Measurements from ENCODE around the gene FAM169A. TPM values are rescaled to one million over a fixed set of nuclear protein-coding genes. Genes with fewer than 3 reads are reported as not detected.
"Not testable (repeated sequence)": the region's sequence is repeated elsewhere in the genome, so short reads cannot be mapped to it uniquely, and the experiment has no call there.

The FAM169A gene
- total RNA-seq, 8 experiments from 2014 or later = 0.15 to 42.6 (median 18.9) TPM

DNA sequence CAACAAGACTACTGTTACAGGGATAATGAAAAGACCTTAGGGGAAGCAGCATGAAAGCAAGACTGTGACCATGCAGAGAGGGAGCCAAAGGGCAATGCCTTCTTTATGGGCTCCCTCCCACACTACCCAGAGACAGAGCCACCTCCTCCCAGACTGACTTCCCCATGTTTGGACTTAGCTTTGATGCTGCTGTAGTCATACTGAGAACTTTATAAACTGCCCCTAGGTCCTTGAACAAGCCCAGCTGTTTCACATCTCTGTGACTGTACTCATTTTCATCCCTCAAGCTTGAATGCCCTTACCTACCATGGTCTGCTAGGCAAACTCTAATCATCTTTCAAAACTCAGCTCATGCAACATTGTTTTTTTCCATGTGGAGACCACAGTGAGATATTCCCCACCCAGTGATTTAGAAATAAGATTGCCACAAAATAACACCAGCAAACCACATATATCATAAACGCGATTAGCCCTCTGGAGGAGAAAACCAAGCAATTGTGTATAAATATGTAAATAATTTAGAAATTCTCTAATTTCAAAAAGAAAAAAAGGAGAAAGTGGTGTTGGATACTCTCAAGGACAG lies 23.4 kb upstream of the FAM169A start:
- H3K27ac ChIP-seq = no peak overlapping the region
- no peak overlapping the region for H3K4me3 ChIP-seq
- WGBS, 10 experiments = 82 to 100% (median 97%) methylated on average over 2 of the region's 2 CpGs; no CpG with 5 or more reads in 2 of the 10 experiments
- no peaks in the 10 kb centered on the region for H3K4me1 ChIP-seq (replicated peaks in 1 of 2)
- in situ Hi-C loops (cut with MboI; ENCODE audit: low pct_unique_long_range_greater_than_20kb in 2 of 9, low sequenced_read_pairs in 9 of 9, unreplicated experiment in 9 of 9) = no loop called here
- no peak for ATAC-seq (replicated peaks in 6 of 8)

DNA sequence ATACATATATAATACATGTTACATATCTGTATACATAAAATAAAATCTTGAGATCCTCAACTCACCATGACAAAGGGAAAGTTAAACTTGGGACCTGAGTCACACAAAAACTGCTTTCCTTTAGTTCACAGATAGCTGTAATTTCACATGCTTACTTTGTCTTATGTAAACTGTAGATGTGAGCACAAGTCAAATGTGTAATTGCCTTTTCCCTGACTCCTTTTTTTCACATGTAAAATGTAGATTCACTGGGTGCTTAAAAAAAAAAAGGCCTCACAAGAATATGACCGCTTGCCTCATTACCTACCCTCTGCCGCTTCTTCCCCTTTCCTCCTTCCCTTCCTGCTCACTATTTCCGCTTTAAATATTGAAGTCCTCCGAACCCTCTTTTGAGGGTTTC lies 21.9 kb upstream of the FAM169A start:
- no peak for ATAC-seq (replicated peaks in 6 of 8)
- in situ Hi-C loops (cut with MboI; ENCODE audit: low pct_unique_long_range_greater_than_20kb in 2 of 9, low sequenced_read_pairs in 9 of 9, unreplicated experiment in 9 of 9) = no loop called here
- Histone ChIP-seq H3K4me1 (replicated peaks in 1 of 2) (no peaks in the 10 kb centered on the region), H3K4me3 (no peak overlapping the region), H3K27ac (no peak overlapping the region)
- 49 to 100% (median 89%) methylated on average over 1 to 4 of the region's 4 CpGs; no CpG with 5 or more reads in 1 of the 10 experiments for WGBS, 10 experiments

DNA sequence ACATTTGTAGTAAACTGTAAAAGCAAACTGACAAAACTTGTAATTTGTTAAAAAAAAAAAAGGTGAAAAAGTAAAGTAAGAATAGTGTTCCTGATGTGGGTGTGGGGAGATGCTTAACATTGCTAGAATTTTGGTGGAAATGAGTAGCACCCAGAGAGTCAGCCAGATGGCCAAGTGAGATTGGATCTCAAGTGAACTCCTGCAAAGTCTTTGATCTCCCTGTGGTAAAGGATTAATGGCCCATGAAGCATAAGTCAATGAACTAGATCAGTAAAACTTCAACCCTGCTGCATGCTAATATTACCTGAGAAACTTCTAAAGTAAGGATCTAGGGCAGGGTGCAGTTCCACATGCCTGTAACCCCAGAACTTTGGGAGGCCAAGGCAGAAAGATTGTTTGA lies 19.0 kb upstream of the FAM169A start:
- H3K27ac ChIP-seq = no peak overlapping the region
- H3K4me3 ChIP-seq = no peak overlapping the region
- in situ Hi-C loops (cut with MboI; ENCODE audit: low pct_unique_long_range_greater_than_20kb in 2 of 9, low sequenced_read_pairs in 9 of 9, unreplicated experiment in 9 of 9) = no loop called here
- ATAC-seq (replicated peaks in 6 of 8) = no peak
- no peaks in the 10 kb centered on the region for H3K4me1 ChIP-seq (replicated peaks in 1 of 2)

DNA sequence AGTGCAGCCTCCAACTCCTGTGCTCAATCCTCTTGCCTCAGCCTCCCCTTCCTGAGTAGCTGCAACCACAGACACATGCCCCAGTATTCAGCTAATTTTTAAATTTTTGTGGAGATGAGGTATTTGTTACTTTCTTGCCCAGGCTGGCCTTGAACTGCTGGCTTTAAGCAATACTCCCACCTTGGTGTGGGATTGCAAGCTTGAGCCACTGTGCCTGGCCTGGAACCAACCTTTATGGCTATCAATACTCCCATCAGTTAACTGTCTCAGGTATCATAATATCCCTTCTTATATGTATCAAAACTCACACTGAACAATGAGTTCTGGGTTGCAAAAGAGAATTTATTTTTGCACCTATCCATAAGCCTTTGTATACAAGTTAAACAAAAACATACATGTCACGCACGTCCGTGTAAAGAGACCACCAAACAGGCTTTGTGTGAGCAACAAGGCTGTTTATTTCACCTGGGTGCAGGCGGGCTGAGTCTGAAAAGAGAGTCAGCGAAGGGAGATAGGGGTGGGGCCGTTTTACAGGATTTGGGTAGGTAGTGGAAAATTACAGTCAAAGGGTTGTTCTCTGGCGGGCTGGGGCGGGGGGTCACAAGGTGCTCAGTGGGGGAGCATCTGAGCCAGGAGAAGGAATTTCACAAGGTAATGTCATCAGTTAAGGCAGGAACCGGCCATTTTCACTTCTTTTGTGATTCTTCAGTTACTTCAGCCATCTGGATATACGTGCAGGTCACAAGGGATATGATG lies 16.4 kb upstream of the FAM169A start:
- H3K4me1 ChIP-seq (replicated peaks in 1 of 2); in situ Hi-C loops (cut with MboI; ENCODE audit: low pct_unique_long_range_greater_than_20kb in 2 of 9, low sequenced_read_pairs in 9 of 9, unreplicated experiment in 9 of 9); H3K4me3 ChIP-seq; H3K27ac ChIP-seq; ATAC-seq (replicated peaks in 6 of 8): not testable (repeated sequence)
- WGBS, 10 experiments = 53 to 100% (median 76%) methylated on average over 1 to 3 of the region's 10 CpGs; no CpG with 5 or more reads in 6 of the 10 experiments

DNA sequence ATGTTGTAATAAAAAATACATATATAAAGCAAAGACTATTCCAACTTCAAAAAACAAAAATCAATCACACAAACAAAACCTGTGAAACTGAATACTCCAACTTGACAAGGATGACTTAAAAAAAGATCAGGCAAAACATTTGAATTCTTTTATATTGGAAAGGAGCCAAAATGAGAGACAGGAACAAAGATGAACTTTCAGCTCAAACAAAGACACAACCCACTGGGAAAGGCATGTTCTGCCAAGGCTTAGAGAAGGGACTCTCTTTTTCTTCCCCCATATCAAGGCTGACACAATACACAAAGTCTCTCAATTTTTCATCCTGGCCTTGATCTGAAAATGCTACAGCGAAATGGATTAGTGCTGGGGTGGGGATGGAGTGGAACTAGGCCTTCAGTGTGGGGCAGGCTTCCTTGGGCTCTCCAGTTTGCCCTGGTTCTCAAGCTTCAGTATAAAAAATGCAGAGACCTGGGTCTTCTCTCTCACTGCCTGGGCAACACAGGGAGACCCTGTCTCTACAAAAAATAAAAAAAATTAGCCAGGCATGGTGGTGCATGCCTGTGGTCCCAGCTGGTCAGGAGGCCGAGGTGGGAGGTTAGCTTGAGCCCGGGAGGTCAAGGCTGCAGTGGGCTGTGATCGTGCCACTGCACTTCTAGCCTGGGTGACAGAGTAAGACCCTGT lies 11.6 kb upstream of the FAM169A start:
- 40 to 81% (median 63%) methylated on average over 1 to 3 of the region's 4 CpGs; no CpG with 5 or more reads in 4 of the 10 experiments for WGBS, 10 experiments
- peaks cover 0 to 6% of the 10 kb centered on the region in 2 donors for H3K4me1 ChIP-seq (replicated peaks in 1 of 2)
- in situ Hi-C loops (cut with MboI; ENCODE audit: low pct_unique_long_range_greater_than_20kb in 2 of 9, low sequenced_read_pairs in 9 of 9, unreplicated experiment in 9 of 9) = no loop called here
- ATAC-seq (replicated peaks in 6 of 8) = peak in 4 of 8 experiments; percentile 34 to 96 (median 74)
- H3K4me3 ChIP-seq = no peak overlapping the region
- no peak overlapping the region for H3K27ac ChIP-seq

DNA sequence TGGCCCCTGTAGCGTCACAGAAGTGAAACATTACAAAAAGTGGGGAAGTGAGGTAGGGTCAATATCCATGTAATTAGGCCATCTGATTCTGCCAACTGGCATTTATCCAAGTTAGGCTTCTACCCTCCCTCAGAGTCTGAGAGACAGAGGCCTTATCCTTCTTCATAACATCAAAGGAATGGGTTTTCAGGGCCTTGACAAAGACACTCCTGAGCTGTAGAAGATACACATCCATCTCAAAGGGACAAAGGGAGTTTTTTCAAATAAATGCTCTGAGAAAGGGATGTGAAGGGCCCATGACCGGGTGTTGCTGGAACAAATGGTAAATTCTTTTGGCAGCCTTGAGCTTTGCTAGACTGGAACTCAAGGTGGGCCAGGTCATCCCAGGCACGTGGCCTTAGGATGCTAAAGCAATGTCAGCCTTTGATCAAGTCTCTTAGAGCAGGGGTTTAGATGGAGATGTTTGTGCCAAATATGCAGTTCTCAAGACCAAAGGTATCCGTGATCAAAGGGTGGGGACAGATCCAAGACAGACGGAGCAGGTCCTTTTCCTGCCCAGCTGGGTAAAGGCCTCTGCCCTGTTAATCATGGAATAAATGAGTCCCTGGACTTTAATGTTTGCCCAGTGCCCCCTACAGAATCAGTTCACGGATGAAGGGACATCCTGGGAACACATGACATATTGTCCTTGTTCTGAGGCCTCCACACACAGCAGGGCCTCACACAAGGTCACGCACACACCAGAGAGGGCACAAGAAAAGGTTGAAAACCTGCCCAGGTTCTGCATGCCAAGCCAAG lies 10.0 kb upstream of the FAM169A start:
- in situ Hi-C loops (cut with MboI; ENCODE audit: low pct_unique_long_range_greater_than_20kb in 2 of 9, low sequenced_read_pairs in 9 of 9, unreplicated experiment in 9 of 9) = no loop called here
- ATAC-seq (replicated peaks in 6 of 8) = no peak
- no peak overlapping the region for H3K4me3 ChIP-seq
- H3K27ac ChIP-seq = no peak overlapping the region
- peaks cover 0 to 6% of the 10 kb centered on the region in 2 donors for H3K4me1 ChIP-seq (replicated peaks in 1 of 2)
- WGBS, 10 experiments = 29 to 100% (median 84%) methylated on average over 1 to 6 of the region's 7 CpGs; no CpG with 5 or more reads in 2 of the 10 experiments

DNA sequence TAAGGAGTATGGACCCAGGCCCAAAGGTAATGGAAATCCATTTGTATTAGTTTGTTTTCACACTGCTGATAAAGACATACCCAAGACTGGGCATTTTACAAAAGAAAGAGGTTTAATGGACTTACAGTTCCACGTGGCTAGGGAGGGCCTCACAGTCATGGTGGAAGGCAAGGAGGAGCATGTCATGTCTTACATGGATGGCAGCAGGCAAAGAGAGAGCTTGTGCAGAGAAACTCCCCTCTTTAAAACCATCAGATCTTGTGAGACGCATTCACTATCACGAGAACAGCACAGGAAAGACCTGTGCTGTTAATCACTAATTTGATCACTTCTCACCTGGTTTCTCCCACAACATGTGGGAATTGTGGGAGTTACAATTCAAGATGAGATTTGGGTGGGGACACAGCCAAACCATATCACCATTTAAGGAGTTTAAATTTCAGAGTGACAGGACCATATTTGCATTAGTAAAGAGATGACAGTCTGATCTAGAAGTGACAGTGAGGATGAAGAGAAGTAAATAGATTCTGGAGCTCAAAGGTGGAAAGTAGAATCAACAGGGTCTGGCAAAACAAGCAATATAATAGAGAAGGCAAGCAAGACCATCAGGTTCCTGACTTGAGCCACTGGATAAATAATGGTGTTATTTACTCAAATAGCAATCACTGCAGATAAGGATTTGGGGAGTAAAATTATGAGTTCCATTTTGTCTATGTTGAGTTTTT lies 7.5 kb upstream of the FAM169A start:
- Histone ChIP-seq H3K4me1 (replicated peaks in 1 of 2) (peaks cover 0 to 6% of the 10 kb centered on the region in 2 donors), H3K4me3 (no peak overlapping the region), H3K27ac (no peak overlapping the region)
- ATAC-seq (replicated peaks in 6 of 8) = no peak
- in situ Hi-C loops (cut with MboI; ENCODE audit: low pct_unique_long_range_greater_than_20kb in 2 of 9, low sequenced_read_pairs in 9 of 9, unreplicated experiment in 9 of 9) = no loop called here
- WGBS, 10 experiments = 20 to 80% (median 75%) methylated on average over 1 to 2 of the region's 3 CpGs; no CpG with 5 or more reads in 3 of the 10 experiments

DNA sequence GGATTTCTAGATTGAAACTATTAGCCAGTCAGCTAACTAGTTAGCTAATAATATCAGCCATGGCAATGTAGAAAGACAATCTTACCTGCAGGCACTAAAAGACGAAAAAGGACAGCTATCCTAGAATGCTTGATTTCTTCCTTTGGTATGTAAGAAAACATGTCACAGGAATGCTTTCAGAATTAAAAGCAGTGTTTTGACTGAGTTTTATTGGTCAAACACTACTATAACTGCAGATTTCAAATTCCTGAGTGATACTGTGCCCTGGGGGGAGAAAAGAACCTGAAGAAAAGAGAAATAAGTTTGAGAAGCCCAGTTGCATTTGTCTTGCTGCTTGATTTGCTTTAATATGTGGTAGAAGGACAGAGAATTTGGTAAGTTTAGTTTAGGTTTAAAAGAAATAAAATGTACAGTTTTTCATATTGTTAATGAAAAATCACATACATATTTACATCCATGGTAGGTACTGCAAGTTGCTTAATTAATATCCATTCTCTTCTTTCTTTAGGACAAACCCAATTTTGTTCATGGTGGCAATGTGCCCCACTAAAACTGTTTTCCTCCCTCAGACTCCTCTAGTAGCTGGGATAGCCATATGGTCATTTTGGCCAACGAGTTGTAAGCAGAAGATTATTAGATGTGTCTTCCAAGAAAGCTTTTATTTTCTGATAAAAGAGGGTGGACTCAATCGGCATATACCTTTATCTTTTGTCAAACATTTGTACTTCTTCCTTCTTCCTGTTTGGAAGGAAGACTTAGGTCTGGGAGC lies 4.3 kb upstream of the FAM169A start:
- in situ Hi-C loops (cut with MboI; ENCODE audit: low pct_unique_long_range_greater_than_20kb in 2 of 9, low sequenced_read_pairs in 9 of 9, unreplicated experiment in 9 of 9) = no loop called here
- WGBS, 10 experiments = 10 to 100% (median 83%) methylated on average over 1 to 3 of the region's 3 CpGs
- no peak for ATAC-seq (replicated peaks in 6 of 8)
- H3K4me3 ChIP-seq = no peak overlapping the region
- H3K4me1 ChIP-seq (replicated peaks in 1 of 2) = peaks cover 4 to 6% of the 10 kb centered on the region in 2 donors
- no peak overlapping the region for H3K27ac ChIP-seq

DNA sequence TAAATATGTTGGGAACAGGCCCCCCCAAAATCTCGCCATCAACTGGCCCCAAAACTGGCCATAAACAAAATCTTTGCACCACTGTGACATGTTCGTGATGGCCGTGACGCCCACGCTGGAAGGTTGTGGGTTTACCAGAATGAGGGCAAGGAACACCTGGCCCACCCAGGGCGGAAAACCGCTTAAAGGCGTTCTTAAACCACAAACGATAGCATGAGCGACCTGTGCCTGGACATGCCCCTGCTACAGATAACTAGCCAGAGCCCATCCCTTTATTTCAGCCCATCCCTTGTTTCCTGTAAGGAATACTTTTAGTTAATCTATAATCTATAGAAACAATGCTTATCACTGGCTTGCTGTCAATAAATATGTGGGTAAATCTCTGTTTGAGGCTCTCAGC lies 3.2 kb upstream of the FAM169A start:
- H3K27ac ChIP-seq; H3K4me1 ChIP-seq (replicated peaks in 1 of 2); H3K4me3 ChIP-seq; in situ Hi-C loops (cut with MboI; ENCODE audit: low pct_unique_long_range_greater_than_20kb in 2 of 9, low sequenced_read_pairs in 9 of 9, unreplicated experiment in 9 of 9); ATAC-seq (replicated peaks in 6 of 8): not testable (repeated sequence)
- 40 to 100% (median 82%) methylated on average over 1 to 5 of the region's 10 CpGs; no CpG with 5 or more reads in 4 of the 10 experiments for WGBS, 10 experiments

DNA sequence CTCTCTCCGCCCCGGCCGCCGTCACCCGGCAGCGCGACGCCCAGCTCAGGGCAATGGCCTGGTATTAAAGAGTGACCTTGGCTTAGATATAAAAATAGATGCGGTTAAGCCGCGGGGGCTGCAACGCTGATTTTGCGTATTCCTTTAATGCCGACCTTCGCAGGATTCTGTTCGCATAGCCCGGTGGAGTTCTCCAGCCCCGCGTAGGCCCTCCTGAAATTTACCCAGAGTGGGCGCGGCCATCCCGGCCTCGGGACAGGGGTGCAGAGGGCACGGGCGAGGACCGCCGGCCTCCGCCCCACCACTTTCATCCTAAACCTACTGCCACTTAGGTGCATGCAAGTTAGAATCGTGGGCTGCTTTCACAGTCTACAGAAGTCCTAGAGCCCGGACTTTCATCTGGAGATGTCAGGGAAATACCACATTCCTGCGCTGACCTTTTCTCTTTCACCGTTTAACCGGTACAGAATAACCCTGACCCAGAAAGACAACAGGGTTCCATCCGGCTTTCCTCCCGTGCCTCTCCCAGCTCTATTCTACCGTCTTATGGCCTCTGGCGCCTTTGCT lies 492 bp upstream of the FAM169A start:
- peaks cover 7 to 10% of the 10 kb centered on the region in 2 donors for H3K4me1 ChIP-seq (replicated peaks in 1 of 2)
- peak overlapping the region; percentile 86 to 92 for H3K27ac ChIP-seq
- peak overlapping the region; percentile 70 to 93 (median 74) for H3K4me3 ChIP-seq
- in situ Hi-C loops (cut with MboI; ENCODE audit: low pct_unique_long_range_greater_than_20kb in 2 of 9, low sequenced_read_pairs in 9 of 9, unreplicated experiment in 9 of 9) = no loop called here
- 17 to 86% (median 49%) methylated on average over 3 to 17 of the region's 37 CpGs; no CpG with 5 or more reads in 2 of the 10 experiments for WGBS, 10 experiments
- ATAC-seq (replicated peaks in 6 of 8) = peak in 5 of 8 experiments; percentile 13 to 22 (median 19)

DNA sequence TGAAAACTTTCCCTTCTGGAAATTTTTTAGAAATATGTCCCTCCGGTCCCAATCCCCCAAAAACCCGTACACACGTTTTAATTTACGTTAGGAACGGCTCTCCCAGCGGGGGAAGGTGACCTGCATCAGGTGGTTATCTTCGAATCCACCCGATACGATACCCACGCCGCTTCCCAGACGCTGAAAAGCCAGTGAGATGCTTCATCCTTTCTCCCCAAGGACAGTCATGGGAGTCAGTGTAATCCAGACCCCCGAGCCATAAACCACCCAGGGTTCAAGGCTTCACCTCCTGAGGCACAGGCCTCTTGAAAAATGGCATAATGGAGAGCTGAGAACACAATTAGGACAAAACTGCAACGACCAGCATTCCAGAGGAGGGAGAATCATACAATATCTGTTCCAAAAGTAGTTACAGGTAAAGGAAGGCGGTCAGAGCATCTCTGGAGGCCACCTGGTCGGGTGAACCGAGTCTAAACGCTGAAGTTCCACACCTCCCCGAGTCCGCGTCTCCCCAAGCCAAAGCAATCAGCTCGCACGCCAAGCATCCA lies 857 bp downstream of the FAM169A start:
- H3K4me3 ChIP-seq = peak overlapping the region; percentile 70 to 93 (median 74)
- in situ Hi-C loops (cut with MboI; ENCODE audit: low pct_unique_long_range_greater_than_20kb in 2 of 9, low sequenced_read_pairs in 9 of 9, unreplicated experiment in 9 of 9) = no loop called here
- peak overlapping the region; percentile 86 to 92 for H3K27ac ChIP-seq
- peaks cover 7 to 10% of the 10 kb centered on the region in 2 donors for H3K4me1 ChIP-seq (replicated peaks in 1 of 2)
- 0 to 47% (median 15%) methylated on average over 5 to 15 of the region's 23 CpGs; no CpG with 5 or more reads in 2 of the 10 experiments for WGBS, 10 experiments
- ATAC-seq (replicated peaks in 6 of 8) = peak in 5 of 8 experiments; percentile 18 to 36 (median 25)

All from motor neuron (in vitro differentiated cells).